Activated naive CD4-positive, alpha-beta T cell treated with anti-CD3 and anti-CD28 coated beads, Interleukin-2, amount 10 ng/mL, durations not matched to agents 7 days and 5 days (primary cell): ENCODE measurements around the gene TMEM222.
A peak's percentile ranks its signal among the peaks of the same experiment; 100 is the strongest.
"Not testable (repeated sequence)": the region's sequence is repeated elsewhere in the genome, so short reads cannot be mapped to it uniquely, and the experiment has no call there.

Experiments used
- CTCF ChIA-PET: fragments of 350-600 bp; sonication (Branson Sonifier 250); formaldehyde crosslinking; loops from one replicate; lab custom pipeline; 2021; ENCODE audit warnings: antibody characterized with exemption; lab: Charles Lee
- DNase-seq: peaks from one replicate; pipeline ENCODE4 v3.0.0-alpha.2; 2020
- H3K27ac Mint-ChIP-seq: one replicate; pipeline ENCODE4 v1.8.0; 2021; ENCODE audit warnings: mild to moderate bottlenecking, moderate library complexity, mixed read lengths
- H3K27me3 Mint-ChIP-seq: one replicate; pipeline ENCODE4 v1.8.0; 2021; ENCODE audit warnings: mild to moderate bottlenecking, mixed read lengths
- H3K36me3 Mint-ChIP-seq: one replicate; pipeline ENCODE4 v1.8.0; 2021; ENCODE audit warnings: mixed read lengths
- H3K4me1 Mint-ChIP-seq: one replicate; pipeline ENCODE4 v1.8.0; 2021; ENCODE audit warnings: mixed read lengths
- H3K4me3 Mint-ChIP-seq: one replicate; pipeline ENCODE4 v1.8.0; 2021; ENCODE audit warnings: mild to moderate bottlenecking, moderate library complexity, mixed read lengths
- H3K9me3 Mint-ChIP-seq: one replicate; pipeline ENCODE4 v1.8.0; 2021; ENCODE audit warnings: mixed read lengths

Gene TMEM222, protein sequence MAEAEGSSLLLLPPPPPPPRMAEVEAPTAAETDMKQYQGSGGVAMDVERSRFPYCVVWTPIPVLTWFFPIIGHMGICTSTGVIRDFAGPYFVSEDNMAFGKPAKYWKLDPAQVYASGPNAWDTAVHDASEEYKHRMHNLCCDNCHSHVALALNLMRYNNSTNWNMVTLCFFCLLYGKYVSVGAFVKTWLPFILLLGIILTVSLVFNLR

DNA sequence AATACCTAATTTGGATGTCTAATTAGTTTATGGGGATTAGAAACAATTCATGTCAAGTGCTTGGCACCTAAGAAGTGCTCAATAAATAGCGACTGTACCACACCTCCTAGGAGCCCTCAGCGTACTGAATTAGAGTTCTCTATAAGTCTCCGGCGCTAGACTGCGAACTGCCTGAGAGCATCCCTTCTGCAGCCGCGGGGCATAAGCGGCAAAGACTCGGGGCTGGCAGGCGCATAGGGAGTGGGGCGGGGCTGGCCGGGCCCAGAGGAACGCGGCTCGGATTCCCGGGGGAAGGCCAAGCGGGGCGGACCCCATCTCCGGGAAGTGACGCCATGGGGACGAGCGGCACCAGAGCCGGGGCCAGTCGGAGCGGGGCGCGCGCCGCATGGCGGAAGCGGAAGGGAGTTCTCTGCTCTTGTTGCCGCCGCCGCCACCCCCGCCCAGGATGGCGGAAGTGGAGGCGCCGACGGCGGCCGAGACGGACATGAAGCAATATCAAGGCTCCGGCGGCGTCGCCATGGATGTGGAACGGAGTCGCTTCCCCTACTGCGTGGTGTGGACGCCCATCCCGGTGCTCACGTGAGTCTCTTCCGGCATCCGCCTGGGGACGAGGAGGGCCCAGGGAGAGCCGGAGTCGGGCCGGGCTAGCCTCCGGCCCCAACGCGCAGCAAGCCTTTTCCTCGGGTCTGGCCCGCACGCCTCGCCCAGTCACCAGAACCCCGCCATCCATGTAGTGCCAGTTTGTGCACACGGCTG lies at the start of gene TMEM222:
TSS of gene TMEM222 (plus strand) at position 351 of the 756 bp plus-strand sequence. CDS start at position 386, 35 bp downstream.
- peak; percentile 98 for DNase-seq
- H3K4me1 Mint-ChIP-seq, result peaks cover 41% of the 10 kb centered on the region

DNA sequence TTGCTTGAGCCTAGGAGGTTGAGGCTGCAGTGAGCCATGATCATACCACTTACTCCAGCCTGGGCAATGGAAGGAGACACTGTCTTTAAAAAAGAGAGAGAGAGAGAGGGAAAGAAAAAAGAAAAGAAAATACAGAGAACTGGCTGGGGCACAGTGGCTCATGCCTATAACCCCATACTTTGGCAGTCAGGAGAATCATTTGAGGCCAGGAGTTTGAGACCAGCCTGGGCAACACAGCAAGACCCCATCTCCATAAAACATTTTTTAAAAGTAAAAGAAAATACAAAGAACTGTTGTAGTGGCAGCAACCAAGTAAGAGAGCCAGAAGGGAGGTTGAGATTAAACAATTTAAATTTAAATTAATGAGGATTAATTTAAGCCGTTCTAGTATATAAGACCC lies 47.8 kb upstream of the TMEM222 start:
- Mint-ChIP-seq H3K36me3 (peaks cover 20% of the 10 kb centered on the region), H3K4me1 (peaks cover 2% of the 10 kb centered on the region), H3K9me3 (peaks cover 7% of the 10 kb centered on the region), H3K4me3 (no peak overlapping the region), H3K27ac (no peak overlapping the region), H3K27me3 (no peaks in the 10 kb centered on the region)
- DNase-seq, result no peak
- CTCF ChIA-PET, result interaction anchor here (1.7 kb wide), 1 partner anchor 10 kb away, joined by 3 read pairs; no protein-coding TSS in a partner anchor

More for the DNA sequence above, at the start of gene TMEM222:
- H3K9me3 Mint-ChIP-seq, result no peaks in the 10 kb centered on the region
- peaks cover 13% of the 10 kb centered on the region for H3K27me3 Mint-ChIP-seq
- H3K4me3 Mint-ChIP-seq, result peak within 1 kb of the TSS; percentile 96
- H3K36me3 Mint-ChIP-seq, result peaks cover 23% of the 10 kb centered on the region
- peak within 1 kb of the TSS; percentile 92 for H3K27ac Mint-ChIP-seq
- CTCF ChIA-PET, result interaction anchor here (0.8 to 2.5 kb wide), 3 partner anchors 12 to 45 kb away, joined by 3 to 32 read pairs (median 6); partner anchors contain the start of gene MAP3K6

DNA sequence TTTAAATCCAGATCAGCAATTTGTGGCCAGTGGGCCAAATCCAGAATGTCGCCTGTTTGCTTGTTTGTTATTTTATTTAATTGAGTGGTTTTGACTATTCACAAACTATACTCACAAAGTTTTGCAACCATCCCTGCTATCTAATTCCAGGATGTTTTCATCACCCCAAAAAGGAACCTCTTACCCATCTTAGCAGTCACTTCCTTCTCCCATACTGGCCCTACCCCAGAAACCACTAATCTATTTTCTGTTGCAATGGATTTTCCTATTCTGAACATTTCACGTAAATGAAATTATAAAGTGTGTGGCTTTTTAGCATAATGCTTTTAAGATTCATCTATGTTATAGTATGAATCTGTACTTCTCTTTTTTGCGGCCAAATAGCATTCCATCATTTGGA lies 46.3 kb upstream of the TMEM222 start:
- DNase-seq, result no peak
- CTCF ChIA-PET, result interaction anchor here (1.7 kb wide), 1 partner anchor 8 kb away, joined by 3 read pairs; no protein-coding TSS in a partner anchor
- no peak overlapping the region for H3K27ac Mint-ChIP-seq
- peaks cover 18% of the 10 kb centered on the region for H3K36me3 Mint-ChIP-seq
- peaks cover 7% of the 10 kb centered on the region for H3K9me3 Mint-ChIP-seq
- H3K27me3 Mint-ChIP-seq, result no peaks in the 10 kb centered on the region
- H3K4me3 Mint-ChIP-seq, result no peak overlapping the region
- H3K4me1 Mint-ChIP-seq, result peaks cover 2% of the 10 kb centered on the region

DNA sequence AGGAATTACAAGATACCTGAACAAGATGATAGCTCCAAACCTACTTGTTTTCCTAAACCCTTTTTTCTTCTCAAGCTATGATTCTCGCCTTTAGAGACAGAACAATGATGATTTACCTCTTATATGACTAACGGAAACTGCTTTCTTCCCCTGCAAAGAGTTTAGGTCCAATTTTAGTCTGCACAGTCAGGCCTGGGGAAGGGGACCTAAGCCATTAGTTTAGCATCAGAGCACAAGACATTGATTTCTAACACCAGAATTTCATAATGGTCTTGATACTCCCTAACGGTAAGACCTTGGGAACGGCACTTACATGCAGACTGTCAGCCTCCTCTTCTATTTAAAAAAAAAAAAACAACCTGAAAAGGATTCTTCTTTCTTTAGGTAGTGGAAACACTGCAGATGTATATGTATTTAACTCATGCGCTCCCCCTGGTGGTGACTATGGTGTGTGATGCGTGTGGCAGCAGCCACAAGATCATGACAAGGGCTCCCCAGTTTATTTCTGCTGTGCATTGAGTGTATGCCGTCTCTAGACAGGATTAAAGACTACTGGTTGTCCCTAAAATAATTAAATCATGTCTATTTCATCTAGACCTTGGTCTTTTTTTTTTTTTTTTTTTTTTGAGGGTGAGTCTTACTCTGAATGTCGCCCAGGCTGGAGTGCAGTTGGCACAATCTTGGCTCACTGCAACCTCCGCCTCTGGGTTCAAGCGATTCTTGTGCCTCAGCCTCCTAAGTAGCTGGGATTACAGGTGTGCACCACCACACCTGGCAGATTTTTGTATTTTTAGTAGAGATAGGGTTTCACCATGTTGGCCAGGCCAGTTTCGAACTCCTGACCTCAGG lies 37.3 kb upstream of the TMEM222 start:
- H3K27me3 Mint-ChIP-seq, result no peaks in the 10 kb centered on the region
- no peaks in the 10 kb centered on the region for H3K4me1 Mint-ChIP-seq
- H3K36me3 Mint-ChIP-seq, result peaks cover 17% of the 10 kb centered on the region
- H3K4me3 Mint-ChIP-seq, result no peak overlapping the region
- H3K27ac Mint-ChIP-seq, result no peak overlapping the region
- H3K9me3 Mint-ChIP-seq, result no peaks in the 10 kb centered on the region
- peak; percentile 93 for DNase-seq
- CTCF ChIA-PET, result interaction anchor here (0.6 to 7.6 kb wide), 23 partner anchors 9 to 240 kb away, joined by 3 to 88 read pairs (median 4); no protein-coding TSS in a partner anchor

DNA sequence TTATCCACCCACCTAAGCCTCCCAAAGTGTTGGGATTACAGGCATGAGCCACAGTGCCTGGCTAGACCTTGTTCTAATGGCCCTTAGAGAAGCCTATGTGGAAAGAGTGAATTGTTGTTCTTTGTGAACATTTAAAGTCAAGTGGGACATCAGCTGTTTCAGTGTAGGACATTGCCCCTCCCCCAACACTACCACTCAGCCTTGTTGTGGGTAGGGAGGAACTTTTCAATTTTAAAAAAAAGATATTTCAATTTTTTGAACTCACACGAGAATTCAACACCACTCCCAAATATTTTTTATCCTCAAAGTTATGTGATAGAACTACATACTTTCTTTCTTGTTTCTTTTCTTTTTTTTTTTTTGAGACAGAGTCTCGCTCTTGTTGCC lies 36.7 kb upstream of the TMEM222 start:
- Mint-ChIP-seq H3K27ac (no peak overlapping the region), H3K4me3 (no peak overlapping the region), H3K9me3 (no peaks in the 10 kb centered on the region), H3K27me3 (no peaks in the 10 kb centered on the region), H3K4me1 (no peaks in the 10 kb centered on the region), H3K36me3 (peaks cover 18% of the 10 kb centered on the region)
- CTCF ChIA-PET, result interaction anchor here (1.0 to 7.6 kb wide), 8 partner anchors 12 to 241 kb away, joined by 3 to 88 read pairs (median 8); no protein-coding TSS in a partner anchor
- no peak for DNase-seq

DNA sequence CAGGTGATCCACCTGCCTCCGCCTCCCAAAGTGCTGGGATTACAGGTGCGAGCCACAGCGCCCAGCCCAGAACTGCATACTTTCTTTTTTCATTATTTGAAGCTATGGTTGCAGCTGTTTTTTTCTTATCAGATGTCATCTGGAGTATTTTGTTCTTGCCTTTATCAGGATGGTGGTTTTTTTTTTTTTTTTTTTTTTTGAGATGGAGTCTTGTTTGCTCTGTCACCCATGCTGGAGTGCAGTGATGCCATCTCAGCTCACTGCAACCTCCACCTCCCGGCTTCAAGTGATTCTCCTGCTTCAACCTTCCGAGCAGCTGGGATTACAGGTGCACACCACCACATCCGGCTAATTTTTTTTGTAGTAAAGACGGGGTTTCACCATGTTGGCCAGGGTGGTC lies 36.1 kb upstream of the TMEM222 start:
- not testable (repeated sequence) for H3K27ac Mint-ChIP-seq, H3K27me3 Mint-ChIP-seq, H3K9me3 Mint-ChIP-seq, H3K4me1 Mint-ChIP-seq, H3K4me3 Mint-ChIP-seq, DNase-seq
- CTCF ChIA-PET, result interaction anchor here (0.7 to 7.6 kb wide), 9 partner anchors 12 to 241 kb away, joined by 3 to 88 read pairs (median 7); no protein-coding TSS in a partner anchor
- H3K36me3 Mint-ChIP-seq, result peaks cover 22% of the 10 kb centered on the region

DNA sequence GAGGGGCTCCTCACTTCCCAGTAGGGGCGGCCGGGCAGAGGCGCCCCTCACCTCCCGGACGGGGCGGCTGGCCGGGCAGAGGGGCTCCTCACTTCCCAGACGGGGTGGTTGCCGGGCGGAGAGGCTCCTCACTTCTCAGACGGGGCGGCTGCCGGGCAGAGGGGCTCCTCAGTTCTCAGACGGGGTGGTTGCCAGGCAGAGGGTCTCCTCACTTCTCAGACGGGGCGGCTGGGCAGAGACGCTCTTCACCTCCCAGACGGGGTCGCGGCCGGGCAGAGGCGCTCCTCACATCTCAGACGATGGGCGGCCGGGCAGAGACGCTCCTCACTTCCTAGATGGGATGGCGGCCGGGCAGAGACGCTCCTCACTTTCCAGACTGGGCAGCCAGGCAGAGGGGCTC lies 32.8 kb upstream of the TMEM222 start:
- H3K36me3 Mint-ChIP-seq, result peaks cover 19% of the 10 kb centered on the region
- H3K9me3 Mint-ChIP-seq, H3K4me1 Mint-ChIP-seq, H3K27me3 Mint-ChIP-seq, H3K4me3 Mint-ChIP-seq, H3K27ac Mint-ChIP-seq, DNase-seq, CTCF ChIA-PET: not testable (repeated sequence)

DNA sequence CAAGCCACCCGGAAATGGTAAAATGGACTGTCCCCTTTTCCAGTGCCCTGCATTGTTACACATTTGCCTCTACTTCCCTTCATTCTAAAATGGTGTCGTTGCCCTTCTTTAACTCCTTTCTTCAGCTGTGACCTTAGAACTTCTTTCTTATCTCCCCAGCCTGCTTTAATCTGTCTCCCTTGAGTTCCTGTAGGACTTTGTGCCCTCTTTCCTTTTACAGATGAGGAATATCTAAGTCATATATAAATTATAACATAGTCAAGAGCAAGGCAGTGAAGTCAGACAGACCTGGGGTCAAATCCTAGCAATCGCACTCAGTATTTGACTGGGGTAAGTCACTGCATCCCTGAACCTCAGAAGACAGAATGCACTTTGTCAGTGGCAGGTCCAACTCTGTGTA lies 31.4 kb upstream of the TMEM222 start:
- Mint-ChIP-seq H3K36me3 (peaks cover 24% of the 10 kb centered on the region), H3K27ac (no peak overlapping the region), H3K4me3 (no peak overlapping the region), H3K27me3 (no peaks in the 10 kb centered on the region), H3K4me1 (no peaks in the 10 kb centered on the region), H3K9me3 (no peaks in the 10 kb centered on the region)
- CTCF ChIA-PET, result interaction anchor here (1.1 kb wide), 1 partner anchor 93 kb away, joined by 4 read pairs; no protein-coding TSS in a partner anchor
- DNase-seq, result no peak

DNA sequence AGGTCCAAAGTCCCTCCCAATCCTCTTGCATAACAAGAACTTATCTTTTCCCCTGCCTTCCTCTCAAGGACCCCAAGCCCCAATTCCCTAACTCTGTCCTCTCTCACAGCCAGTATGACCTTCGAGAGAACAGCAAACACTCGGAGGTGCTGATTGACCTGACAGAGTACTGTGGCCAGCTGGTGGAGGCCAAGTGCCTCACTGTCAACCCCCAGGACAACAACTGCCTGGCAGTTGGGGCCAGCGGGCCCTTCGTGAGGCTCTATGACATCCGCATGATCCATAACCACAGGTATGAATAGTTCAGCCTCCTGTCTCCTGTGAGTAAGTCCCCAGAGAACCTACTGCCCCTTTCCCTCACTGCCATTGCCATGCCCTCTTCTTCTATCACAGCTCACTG lies 29.9 kb upstream of the TMEM222 start:
- no peak for DNase-seq
- no peak overlapping the region for H3K4me3 Mint-ChIP-seq
- H3K4me1 Mint-ChIP-seq, result no peaks in the 10 kb centered on the region
- no peaks in the 10 kb centered on the region for H3K27me3 Mint-ChIP-seq
- no peaks in the 10 kb centered on the region for H3K9me3 Mint-ChIP-seq
- CTCF ChIA-PET, result interaction anchor here (1.4 to 19.6 kb wide), 2 partner anchors 10 to 98 kb away, joined by 4 to 536 read pairs; partner anchors contain the start of genes CD164L2 and GPR3
- H3K36me3 Mint-ChIP-seq, result peaks cover 29% of the 10 kb centered on the region
- no peak overlapping the region for H3K27ac Mint-ChIP-seq

DNA sequence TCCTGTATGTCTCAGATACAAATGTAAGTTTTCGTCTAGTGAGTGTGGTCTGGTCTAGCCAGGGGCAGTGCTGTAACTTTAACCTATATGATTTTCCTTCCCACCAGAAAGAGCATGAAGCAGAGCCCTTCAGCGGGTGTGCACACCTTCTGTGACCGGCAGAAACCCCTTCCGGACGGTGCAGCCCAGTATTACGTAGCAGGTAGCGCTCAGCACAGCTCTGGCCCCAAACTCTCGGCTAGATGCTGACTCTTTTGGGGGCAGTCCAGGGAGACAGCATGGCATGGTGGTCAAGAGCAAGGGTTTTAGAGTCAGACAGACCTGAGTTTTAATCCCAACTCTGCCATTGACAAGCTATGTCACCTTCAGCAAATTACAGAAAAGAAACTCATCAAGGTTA lies 28.0 kb upstream of the TMEM222 start:
- no peak for DNase-seq
- no peaks in the 10 kb centered on the region for H3K4me1 Mint-ChIP-seq
- no peak overlapping the region for H3K4me3 Mint-ChIP-seq
- no peaks in the 10 kb centered on the region for H3K9me3 Mint-ChIP-seq
- CTCF ChIA-PET, result interaction anchor here (0.9 to 19.6 kb wide), 4 partner anchors 10 to 249 kb away, joined by 3 to 536 read pairs (median 26); partner anchors contain the start of genes CD164L2 and GPR3
- no peak overlapping the region for H3K27ac Mint-ChIP-seq
- no peaks in the 10 kb centered on the region for H3K27me3 Mint-ChIP-seq
- peaks cover 27% of the 10 kb centered on the region for H3K36me3 Mint-ChIP-seq

DNA sequence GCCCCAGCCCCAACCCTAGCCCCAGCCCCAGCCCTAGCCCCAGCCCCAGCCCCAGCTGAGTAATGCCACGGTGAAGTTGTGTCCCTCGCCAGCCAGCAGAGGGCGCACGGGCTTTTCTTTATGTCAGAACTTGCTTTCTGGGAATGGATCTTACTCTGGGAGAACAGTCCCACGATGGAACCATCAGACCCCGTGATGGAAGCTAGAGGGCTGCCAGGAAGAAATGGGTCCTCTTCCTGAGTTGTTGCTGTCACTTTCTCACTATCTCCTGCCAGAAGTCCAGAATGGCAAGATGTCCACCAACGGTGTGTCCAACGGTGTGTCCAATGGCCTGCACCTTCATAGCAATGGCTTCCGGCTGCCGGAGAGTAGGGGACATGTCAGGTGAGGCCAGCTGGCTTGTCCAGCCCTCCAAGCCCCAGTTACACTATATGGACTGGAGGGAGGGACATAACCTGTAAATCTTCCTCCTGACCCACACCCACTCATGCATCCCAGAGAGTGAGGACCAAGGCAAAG lies 25.1 kb upstream of the TMEM222 start:
- Mint-ChIP-seq H3K27ac (no peak overlapping the region), H3K4me3 (no peak overlapping the region)
- CTCF ChIA-PET, result interaction anchor here (0.6 to 19.6 kb wide), 35 partner anchors 9 to 473 kb away, joined by 3 to 536 read pairs (median 4); partner anchors contain the start of genes CD164L2, GPR3, SYTL1 and WDTC1

DNA sequence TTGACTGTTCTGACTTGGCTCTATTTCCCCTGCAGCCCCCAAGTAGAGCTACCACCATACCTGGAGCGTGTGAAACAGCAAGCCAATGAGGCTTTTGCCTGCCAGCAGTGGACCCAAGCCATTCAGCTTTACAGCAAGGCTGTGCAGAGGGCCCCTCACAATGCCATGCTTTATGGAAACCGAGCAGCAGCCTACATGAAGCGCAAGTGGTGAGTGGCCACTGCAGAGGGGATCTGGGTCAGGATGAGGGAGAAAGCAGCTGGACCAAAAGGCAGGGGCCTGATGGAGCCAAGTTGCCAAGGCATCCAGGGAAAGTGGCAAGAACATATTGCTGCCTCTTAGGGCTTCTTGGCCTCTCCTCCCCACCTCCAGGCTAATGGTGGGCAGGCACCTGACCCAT lies 24.1 kb upstream of the TMEM222 start:
- no peak for DNase-seq
- no peaks in the 10 kb centered on the region for H3K27me3 Mint-ChIP-seq
- H3K4me1 Mint-ChIP-seq, result no peaks in the 10 kb centered on the region
- H3K9me3 Mint-ChIP-seq, result no peaks in the 10 kb centered on the region
- peaks cover 23% of the 10 kb centered on the region for H3K36me3 Mint-ChIP-seq
- H3K4me3 Mint-ChIP-seq, result no peak overlapping the region
- H3K27ac Mint-ChIP-seq, result peak overlapping the region; percentile 52
- CTCF ChIA-PET, result interaction anchor here (1.0 to 19.6 kb wide), 18 partner anchors 11 to 310 kb away, joined by 3 to 536 read pairs (median 4); partner anchors contain the start of genes CD164L2, GPR3 and SYTL1

More for the DNA sequence above, 25.1 kb upstream of the TMEM222 start:
- H3K4me1 Mint-ChIP-seq, result no peaks in the 10 kb centered on the region
- H3K36me3 Mint-ChIP-seq, result peaks cover 27% of the 10 kb centered on the region
- DNase-seq, result peak; percentile 79
- H3K9me3 Mint-ChIP-seq, result no peaks in the 10 kb centered on the region
- H3K27me3 Mint-ChIP-seq, result no peaks in the 10 kb centered on the region
